Measurements from ENCODE around the gene MAB21L3.

- TF ChIP-seq CTCF (conservative IDR thresholded peaks at IDR 0.05; ENCODE audit: low read depth, low read length) (no peak), EZH2 (IDR thresholded peaks at IDR 0.05; ENCODE audit: borderline replicate concordance, low read depth, low read length, poor library complexity, severe bottlenecking) (no peak)
Observed at GRCh38 chr1:116167625-116168276, 56.6 kb downstream of the MAB21L3 start.

Measured in A673 (cell line).